SJSA1 (cell line): ENCODE data around the gene GOLGA6L7. TPM values are rescaled to one million over a fixed set of nuclear protein-coding genes. Genes with fewer than 3 reads are reported as not detected.
"Not testable (repeated sequence)": the region's sequence is repeated elsewhere in the genome, so short reads cannot be mapped to it uniquely, and the experiment has no call there.

Experiments
- DNase-seq, 2 experiments: peaks; one replicate each; pipeline ENCODE4 v3.0.0-alpha.2; 2015 to 2020; ENCODE audit warnings: low spot score in 2 of 2, low read depth in 1 of 2
- H3K27ac ChIP-seq: fragments of 250-450 bp; sonication (Bioruptor Pico); 2 replicates; pipeline ENCODE4 v1.5.1; 2020; ENCODE audit warnings: mild to moderate bottlenecking, moderate library complexity
- H3K27me3 ChIP-seq: fragments of 250-450 bp; sonication (Bioruptor Pico); replicated peaks from 2 replicates; pipeline ENCODE4 v1.5.1; 2020; ENCODE audit warnings: mild to moderate bottlenecking, moderate library complexity
- H3K36me3 ChIP-seq: fragments of 250-450 bp; sonication (Bioruptor Pico); 2 replicates; pipeline ENCODE4 v1.5.1; 2020; ENCODE audit warnings: mild to moderate bottlenecking
- H3K4me1 ChIP-seq: fragments of 250-450 bp; sonication (Bioruptor Pico); replicated peaks from 2 replicates; pipeline ENCODE4 v1.6.1; 2021; ENCODE audit warnings: mild to moderate bottlenecking
- H3K4me3 ChIP-seq: fragments of 250-450 bp; sonication (Bioruptor Pico); 2 replicates; pipeline ENCODE4 v1.5.1; 2020; ENCODE audit warnings: mild to moderate bottlenecking
- H3K9me3 ChIP-seq: fragments of 250-450 bp; sonication (Bioruptor Pico); replicated peaks from 2 replicates; pipeline ENCODE4 v1.5.1; 2020; ENCODE audit warnings: mild to moderate bottlenecking
- total RNA-seq: library from RNA; depleted of rRNA; stranded (reverse); fragments of >200 nt; shearing (Covaris generic); gene quantifications from 2 replicates; pipeline ENCODE4 v1.2.3, GENCODE V29; 2014

GOLGA6L7 gene
- total RNA-seq, 1 experiment from 2014 or later = not detected

DNA sequence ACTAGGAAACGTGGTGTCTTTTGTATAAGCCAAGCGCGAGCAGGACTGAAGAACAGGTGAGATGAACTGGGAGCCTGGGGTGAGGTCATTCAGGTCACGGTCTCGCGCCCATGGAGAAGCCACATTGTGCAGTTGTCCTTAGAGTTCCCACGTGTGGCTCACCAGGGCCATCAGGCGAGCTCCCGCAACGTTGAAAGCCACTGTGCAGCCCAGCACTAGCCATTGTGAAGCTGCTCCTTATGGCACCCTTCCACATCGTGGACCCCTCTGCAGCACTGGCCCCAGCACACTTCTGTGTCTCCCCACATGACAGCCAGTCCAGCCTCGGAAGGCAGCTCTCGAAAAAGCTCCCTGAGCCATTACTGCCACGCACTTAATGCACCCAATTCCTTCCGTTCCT is 29.8 kb upstream of the GOLGA6L7 start:
- Histone ChIP-seq H3K4me3 (no peak overlapping the region), H3K36me3 (no peaks in the 10 kb centered on the region), H3K9me3 (no peaks in the 10 kb centered on the region), H3K27me3 (no peaks in the 10 kb centered on the region), H3K27ac (no peak overlapping the region), H3K4me1 (no peaks in the 10 kb centered on the region)
- no peak for DNase-seq

DNA sequence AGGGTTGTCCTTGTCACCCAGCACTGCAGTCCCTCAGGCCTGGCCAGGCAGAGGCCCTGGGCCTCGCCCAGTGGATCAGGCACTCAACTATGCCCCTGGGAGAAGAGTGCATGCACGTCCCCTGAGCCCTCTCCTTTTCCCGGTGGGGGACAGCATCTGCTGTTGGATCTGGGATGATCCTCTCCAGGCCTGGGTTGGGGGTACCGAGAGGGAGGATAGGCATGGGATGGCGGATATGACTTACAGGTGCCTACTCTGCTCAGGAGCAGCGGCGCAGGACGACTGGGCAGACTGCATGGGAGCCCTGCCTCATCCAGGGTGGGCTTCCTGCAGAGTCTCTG is 28.4 kb upstream of the GOLGA6L7 start:
- no peaks in the 10 kb centered on the region for H3K27me3 ChIP-seq
- H3K4me3 ChIP-seq = no peak overlapping the region
- H3K27ac ChIP-seq = no peak overlapping the region
- no peaks in the 10 kb centered on the region for H3K36me3 ChIP-seq
- no peak for DNase-seq
- no peaks in the 10 kb centered on the region for H3K4me1 ChIP-seq
- no peaks in the 10 kb centered on the region for H3K9me3 ChIP-seq

DNA sequence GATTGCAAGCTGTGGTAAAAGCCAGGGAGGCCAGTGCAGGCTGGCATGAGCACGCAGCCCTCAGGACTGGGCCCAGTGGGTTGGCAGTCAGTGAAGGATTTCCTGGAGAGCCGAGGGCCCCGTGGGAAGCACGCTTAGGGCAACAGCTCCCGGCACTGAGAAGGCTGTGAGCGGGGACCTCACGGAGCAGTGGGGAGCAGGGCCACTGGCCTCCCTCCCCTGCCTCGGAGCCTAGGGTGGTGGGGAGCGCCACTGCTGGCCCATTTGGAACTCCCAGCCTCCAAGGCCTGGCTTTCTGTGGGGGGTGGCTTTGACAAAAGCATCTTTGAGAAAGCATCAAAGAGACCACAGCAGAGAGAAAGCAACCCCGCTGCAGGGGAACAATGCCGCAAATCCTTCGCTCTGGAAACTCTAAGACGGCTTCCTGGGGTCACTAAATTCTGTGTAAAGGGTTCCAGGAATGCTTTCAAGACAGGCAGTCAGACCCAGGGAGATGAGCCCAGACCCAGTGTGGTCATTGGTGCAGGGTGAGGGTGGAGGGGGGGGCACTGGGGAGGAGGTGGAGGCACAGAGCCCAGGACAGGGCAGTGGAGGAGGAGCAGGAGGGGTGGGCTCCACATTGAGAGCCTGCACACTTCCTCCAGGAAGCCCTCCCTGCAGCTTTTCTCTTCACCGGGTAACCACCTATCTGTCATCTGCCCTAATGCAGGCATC is 27.8 kb upstream of the GOLGA6L7 start:
- DNase-seq = no peak
- Histone ChIP-seq H3K9me3 (no peaks in the 10 kb centered on the region), H3K36me3 (no peaks in the 10 kb centered on the region), H3K4me1 (no peaks in the 10 kb centered on the region), H3K4me3 (no peak overlapping the region), H3K27ac (no peak overlapping the region), H3K27me3 (no peaks in the 10 kb centered on the region)

DNA sequence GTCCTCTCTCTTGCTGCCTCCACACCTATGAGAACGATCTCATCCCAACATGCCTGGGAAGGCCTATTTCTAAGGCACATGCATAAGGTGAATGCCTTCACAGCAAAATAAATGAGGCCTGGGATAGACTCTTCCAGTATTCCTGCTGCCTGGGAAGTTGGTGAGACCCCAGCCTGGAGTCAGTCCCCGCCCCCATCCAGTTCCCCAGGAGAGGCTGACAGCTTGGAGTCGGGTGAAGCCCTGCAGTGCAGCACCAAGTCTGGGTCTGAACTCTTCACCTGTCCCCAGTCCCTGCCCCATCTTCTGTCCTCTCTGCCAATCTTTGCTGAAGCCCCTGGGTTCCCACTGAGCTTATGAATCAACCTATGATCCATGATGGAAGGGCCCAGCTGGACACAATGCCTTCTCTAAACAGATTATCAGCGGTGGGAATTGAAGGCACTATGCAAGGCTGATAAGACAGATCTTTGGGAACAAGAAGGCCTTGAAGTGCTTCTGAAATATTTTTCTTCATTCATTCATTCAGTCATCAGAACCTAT is 27.1 kb upstream of the GOLGA6L7 start:
- Histone ChIP-seq H3K4me1 (no peaks in the 10 kb centered on the region), H3K9me3 (no peaks in the 10 kb centered on the region), H3K27ac (no peak overlapping the region), H3K27me3 (no peaks in the 10 kb centered on the region), H3K4me3 (no peak overlapping the region), H3K36me3 (no peaks in the 10 kb centered on the region)
- DNase-seq = no peak

DNA sequence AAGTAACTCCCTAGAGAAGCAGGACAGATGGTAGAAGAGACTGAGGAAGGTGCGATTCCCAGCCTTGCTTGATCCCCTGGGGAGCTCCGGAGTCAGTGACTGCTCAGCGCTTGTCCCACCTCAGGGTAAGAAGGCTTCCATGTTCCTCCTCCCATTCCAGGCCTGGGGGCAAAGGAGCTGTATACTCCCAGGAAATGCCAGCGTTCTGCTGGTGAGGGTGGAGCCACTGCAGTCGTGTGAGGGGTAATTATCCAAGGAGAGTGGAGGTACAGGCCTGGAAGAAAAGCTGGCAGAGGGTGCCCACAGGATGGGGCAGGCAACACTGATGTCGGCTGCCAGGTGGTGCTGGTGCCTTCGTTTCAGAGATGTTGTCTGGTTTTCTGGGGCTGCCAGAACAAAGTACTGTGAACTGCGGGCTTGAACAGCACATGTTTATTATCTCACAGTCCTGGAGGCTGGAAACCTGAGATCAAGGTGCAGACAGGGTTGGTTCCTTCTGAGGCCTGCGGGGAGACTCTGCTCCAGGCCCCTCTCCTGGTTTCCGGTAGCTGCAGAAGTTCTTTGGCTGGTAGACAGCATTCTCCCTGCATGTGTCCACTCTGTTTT is 25.2 kb upstream of the GOLGA6L7 start:
- Histone ChIP-seq H3K9me3 (no peaks in the 10 kb centered on the region), H3K27me3 (no peaks in the 10 kb centered on the region), H3K4me3 (no peak overlapping the region), H3K4me1 (no peaks in the 10 kb centered on the region), H3K36me3 (no peaks in the 10 kb centered on the region), H3K27ac (no peak overlapping the region)
- no peak for DNase-seq

DNA sequence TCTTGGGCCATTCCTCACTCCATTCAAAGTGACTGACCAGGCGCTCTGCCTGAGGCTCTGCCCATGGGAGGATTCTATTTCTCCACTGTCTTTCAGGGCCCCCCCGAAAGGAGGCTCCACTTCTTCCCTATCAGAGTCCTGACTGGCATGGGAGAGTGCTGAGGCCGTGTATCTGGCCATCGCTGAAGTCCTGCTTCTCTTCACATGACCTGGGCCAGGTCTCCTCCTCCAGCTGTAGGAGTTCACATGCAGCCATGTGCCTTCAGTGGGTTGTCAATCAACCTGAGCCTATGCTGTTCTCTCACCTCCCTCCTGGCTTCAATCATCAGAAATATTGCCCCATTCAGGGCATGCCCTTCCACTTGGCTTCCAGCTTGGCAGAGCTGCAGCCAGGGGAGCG is 24.6 kb upstream of the GOLGA6L7 start:
- Histone ChIP-seq H3K9me3 (no peaks in the 10 kb centered on the region), H3K4me1 (no peaks in the 10 kb centered on the region), H3K27ac (no peak overlapping the region), H3K4me3 (no peak overlapping the region), H3K36me3 (no peaks in the 10 kb centered on the region), H3K27me3 (no peaks in the 10 kb centered on the region)
- DNase-seq = no peak

DNA sequence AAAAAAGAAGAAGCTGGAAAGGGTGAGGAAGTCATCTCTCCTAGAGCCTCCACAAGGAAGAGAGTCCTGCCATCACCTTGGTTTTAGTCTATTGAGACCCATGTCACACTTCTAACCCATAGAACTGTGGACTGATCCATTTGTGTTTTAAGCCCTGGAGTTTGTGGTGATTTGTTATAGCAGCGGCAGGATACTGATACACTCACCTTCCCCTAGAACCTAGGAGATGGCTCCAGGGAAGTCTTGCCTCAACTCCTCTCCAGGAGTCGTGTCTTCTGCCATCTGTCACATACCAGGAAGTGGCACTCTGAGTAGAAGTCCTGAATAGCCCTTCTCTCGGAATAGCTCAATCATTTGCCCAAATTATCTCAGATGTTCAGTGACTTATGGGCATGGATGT is 22.7 kb upstream of the GOLGA6L7 start:
- Histone ChIP-seq H3K9me3 (no peaks in the 10 kb centered on the region), H3K36me3 (no peaks in the 10 kb centered on the region), H3K27ac (no peak overlapping the region), H3K27me3 (no peaks in the 10 kb centered on the region), H3K4me3 (no peak overlapping the region), H3K4me1 (no peaks in the 10 kb centered on the region)
- DNase-seq = no peak

DNA sequence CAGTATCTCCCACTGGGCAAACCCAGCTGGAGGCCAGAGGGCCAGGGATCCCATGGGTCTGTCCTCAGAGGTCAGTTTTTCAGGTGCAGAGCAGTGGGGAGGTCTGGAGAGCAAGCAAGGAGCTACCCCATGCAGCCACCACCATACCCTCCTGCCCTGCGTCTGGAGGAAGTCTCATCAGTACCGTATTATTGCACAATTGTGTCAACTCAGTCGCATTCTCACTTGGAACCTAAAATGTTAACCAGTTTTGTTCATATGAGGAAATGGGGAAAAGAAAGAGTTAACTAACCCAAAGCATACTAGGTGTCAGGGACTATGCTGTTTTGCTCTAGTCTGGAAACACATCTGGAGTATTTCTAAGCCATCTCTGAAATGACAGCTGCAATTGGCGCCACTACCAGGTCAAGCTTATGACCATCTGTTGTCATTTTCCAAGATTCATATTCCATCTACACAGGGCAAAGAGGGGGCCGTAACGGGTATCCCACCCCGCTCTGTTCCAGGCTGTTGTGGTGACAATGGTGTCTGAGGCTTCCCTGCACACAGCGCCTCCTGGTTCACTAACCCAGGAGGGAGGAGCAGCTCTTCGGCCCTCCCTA is 20.4 kb upstream of the GOLGA6L7 start:
- H3K27me3 ChIP-seq = no peaks in the 10 kb centered on the region
- H3K36me3 ChIP-seq = no peaks in the 10 kb centered on the region
- DNase-seq = no peak
- no peaks in the 10 kb centered on the region for H3K9me3 ChIP-seq
- H3K4me1 ChIP-seq = no peaks in the 10 kb centered on the region
- no peak overlapping the region for H3K4me3 ChIP-seq
- no peak overlapping the region for H3K27ac ChIP-seq

DNA sequence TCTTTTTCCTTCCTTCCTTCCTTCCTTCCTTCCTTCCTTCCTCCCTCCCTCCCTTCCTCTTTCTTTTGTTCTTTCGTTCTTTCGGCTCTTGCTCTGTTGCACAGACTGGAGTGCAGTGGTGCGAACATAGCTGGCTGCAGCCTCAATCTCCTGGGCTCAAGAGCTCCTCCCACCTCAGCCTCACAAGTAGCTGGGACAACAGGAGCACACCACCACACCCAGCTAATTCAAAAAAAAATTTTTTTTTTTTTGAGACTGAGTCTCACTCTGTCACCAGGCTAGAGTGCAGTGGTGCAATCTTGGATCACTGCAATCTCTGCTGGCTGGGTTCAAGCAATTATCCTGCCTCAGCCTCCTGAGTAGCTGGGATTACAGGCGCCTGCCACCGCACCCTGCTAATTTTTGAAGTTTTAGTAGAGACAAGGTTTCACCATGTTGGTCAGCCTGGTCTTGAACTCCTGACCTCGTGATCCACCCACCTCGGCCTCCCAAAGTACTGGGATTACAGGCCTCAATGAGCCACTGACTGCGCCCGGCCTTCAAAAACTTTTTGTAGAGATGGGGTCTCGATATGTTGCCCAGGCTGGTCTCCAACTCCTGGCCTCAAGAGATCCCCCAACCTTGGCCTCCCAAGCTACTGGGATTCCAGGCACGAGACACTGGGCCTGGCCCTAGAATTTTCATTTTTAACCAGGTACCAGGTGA is 13.3 kb upstream of the GOLGA6L7 start:
- DNase-seq, H3K27me3 ChIP-seq, H3K27ac ChIP-seq, H3K4me1 ChIP-seq, H3K36me3 ChIP-seq, H3K9me3 ChIP-seq, H3K4me3 ChIP-seq: not testable (repeated sequence)

DNA sequence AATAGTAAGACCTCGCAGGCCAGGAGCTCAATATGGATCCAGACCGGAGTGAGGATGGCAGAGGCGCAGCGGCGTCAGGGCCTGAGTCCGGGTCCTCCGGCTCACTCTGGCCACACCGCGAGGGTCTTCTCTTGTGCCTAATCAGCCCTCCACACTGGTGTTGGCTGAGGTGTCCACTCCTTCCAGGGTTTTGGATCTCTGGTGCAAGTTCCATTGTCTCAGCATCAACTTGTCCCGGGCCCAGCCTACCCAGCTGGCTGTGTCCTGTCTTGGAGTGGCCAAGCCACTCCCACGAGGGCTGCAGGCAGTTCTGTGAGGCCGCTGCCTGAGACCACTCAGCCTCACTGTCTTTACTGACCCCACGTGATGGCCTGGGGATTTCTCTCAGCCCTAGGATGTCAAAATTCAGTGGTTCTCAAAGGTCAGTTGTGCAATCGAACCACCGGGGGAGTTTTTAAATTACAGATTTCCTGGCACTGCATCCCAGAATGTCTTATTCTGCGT is 12.6 kb upstream of the GOLGA6L7 start:
- Histone ChIP-seq H3K4me3 (no peak overlapping the region), H3K27me3 (no peaks in the 10 kb centered on the region), H3K36me3 (no peaks in the 10 kb centered on the region), H3K27ac (no peak overlapping the region), H3K4me1 (no peaks in the 10 kb centered on the region), H3K9me3 (no peaks in the 10 kb centered on the region)
- DNase-seq = no peak

DNA sequence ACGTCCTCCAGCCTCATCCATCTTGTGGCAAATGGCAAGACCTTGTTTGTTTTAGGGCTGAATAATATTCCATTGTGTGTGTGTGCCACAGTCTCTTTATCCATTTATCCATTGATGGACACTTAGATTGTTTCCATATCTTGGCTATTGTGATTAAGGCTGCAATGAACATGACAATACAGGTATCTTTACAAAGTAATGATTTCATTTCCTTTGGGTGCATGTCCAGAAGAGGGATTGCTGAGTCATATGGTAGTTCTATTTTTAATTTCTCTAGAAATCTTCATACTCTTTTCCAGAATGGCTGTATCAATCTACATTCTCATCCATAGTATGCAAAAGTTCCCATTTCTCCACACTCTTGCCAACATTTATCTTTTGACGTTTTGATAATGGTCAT is 6.1 kb upstream of the GOLGA6L7 start:
- not testable (repeated sequence) for H3K27ac ChIP-seq, H3K4me1 ChIP-seq, H3K27me3 ChIP-seq, DNase-seq, H3K4me3 ChIP-seq, H3K9me3 ChIP-seq, H3K36me3 ChIP-seq

DNA sequence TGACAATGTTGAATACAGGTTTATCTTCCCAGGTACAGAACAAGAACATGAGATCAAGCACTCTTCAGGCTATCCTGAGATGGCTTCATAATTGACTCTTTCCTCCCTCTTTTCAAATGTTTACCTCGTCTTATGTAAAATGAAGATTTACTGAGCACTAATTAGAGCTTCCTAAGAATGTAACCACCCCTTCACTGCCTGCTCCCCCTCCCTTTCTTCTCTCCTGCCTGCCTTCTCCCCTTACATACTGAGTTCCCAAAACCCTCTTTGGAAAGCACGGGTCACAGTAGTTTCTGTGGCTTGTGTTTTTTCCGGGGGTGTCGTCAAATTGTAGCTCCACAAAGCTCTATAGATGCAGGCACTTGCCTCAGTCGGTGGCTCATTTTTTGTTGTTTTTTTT is 5.2 kb upstream of the GOLGA6L7 start:
- not testable (repeated sequence) for DNase-seq, H3K27ac ChIP-seq, H3K4me1 ChIP-seq, H3K36me3 ChIP-seq, H3K9me3 ChIP-seq, H3K27me3 ChIP-seq, H3K4me3 ChIP-seq

DNA sequence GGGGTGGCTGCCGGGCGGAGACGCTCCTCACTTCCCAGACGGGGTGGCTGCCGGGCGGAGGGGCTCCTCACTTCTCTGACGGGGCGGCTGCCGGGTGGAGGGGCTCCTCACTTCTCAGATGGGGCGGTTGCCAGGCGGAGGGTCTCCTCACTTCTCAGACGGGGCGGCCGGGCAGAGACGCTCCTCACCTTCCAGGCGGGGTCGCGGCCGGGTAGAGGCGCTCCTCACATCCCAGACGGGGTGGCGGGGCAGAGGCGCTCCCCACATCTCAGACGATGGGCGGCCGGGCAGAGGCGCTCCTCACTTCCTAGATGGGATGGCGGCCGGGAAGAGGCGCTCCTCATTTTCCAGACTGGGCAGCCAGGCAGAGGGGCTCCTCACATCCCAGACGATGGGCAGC is 1.3 kb upstream of the GOLGA6L7 start:
- H3K4me3 ChIP-seq, H3K9me3 ChIP-seq: not testable (repeated sequence)

DNA sequence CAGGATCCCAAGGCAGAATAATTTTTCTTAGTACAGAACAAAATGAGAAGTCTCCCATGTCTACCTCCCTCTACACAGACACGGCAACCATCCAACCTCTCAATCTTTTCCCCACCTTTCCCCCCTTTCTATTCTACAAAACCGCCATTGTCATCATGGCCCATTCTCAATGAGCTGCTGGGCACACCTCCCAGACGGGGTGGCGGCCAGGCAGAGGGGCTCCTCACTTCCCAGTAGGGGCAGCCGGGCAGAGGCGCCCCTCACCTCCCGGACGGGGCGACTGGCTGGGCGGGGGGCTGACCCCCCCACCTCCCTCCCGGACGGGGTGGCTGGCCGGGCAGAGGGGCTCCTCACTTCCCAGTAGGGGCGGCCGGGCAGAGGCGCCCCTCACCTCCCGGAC is 827 bp upstream of the GOLGA6L7 start:
- DNase-seq, H3K4me3 ChIP-seq, H3K9me3 ChIP-seq, H3K27ac ChIP-seq, H3K36me3 ChIP-seq, H3K4me1 ChIP-seq, H3K27me3 ChIP-seq: not testable (repeated sequence)

More for the DNA sequence above, 1.3 kb upstream of the GOLGA6L7 start:
- not testable (repeated sequence) for DNase-seq, H3K27me3 ChIP-seq, H3K27ac ChIP-seq, H3K4me1 ChIP-seq, H3K36me3 ChIP-seq
